Limb (tissue), 2 donors: Measurements from ENCODE around the gene HSPA12A.

ENCODE experiments used
- DNase-seq, 2 donors: peaks; one replicate each; pipeline ENCODE4 v3.0.0-alpha.2; 2016; ENCODE audit errors: extremely low spot score in 2 of 2

The HSPA12A gene

GRCh38 chr10:116742367-116743265 lies at the start of gene HSPA12A:
Gene HSPA12A, minus strand, starts transcription at chr10:116742566. Its CDS starts 97 bp downstream, at chr10:116742469.
- peak; percentile 70 to 87 for DNase-seq

- DNase-seq, result no peak
Observed at GRCh38 chr10:116791241-116791640, 48.9 kb upstream of the HSPA12A start.

GRCh38 chr10:116787893-116788665 lies 45.7 kb upstream of the HSPA12A start:
- DNase-seq, result peak; percentile 79 to 91

- no peak for DNase-seq
Observed at GRCh38 chr10:116787053-116787659, 44.8 kb upstream of the HSPA12A start.

GRCh38 chr10:116785867-116786266 lies 43.5 kb upstream of the HSPA12A start:
- no peak for DNase-seq

GRCh38 chr10:116785282-116785681 lies 42.9 kb upstream of the HSPA12A start:
- DNase-seq, result no peak

- DNase-seq, result no peak
Observed at GRCh38 chr10:116784651-116785050, 42.3 kb upstream of the HSPA12A start.

GRCh38 chr10:116784035-116784434 lies 41.7 kb upstream of the HSPA12A start:
- no peak for DNase-seq

- DNase-seq, result no peak
Observed at GRCh38 chr10:116783011-116783655, 40.8 kb upstream of the HSPA12A start.

GRCh38 chr10:116781370-116781884 lies 39.1 kb upstream of the HSPA12A start:
- DNase-seq, result no peak

- no peak for DNase-seq
Observed at GRCh38 chr10:116780691-116781205, 38.4 kb upstream of the HSPA12A start.

GRCh38 chr10:116779076-116779687 lies 36.8 kb upstream of the HSPA12A start:
- DNase-seq, result no peak

- DNase-seq, result no peak
Observed at GRCh38 chr10:116777006-116777405, 34.6 kb upstream of the HSPA12A start.

GRCh38 chr10:116775488-116776400 lies 33.4 kb upstream of the HSPA12A start:
- no peak for DNase-seq

GRCh38 chr10:116774728-116775151 lies 32.4 kb upstream of the HSPA12A start:
- no peak for DNase-seq

- no peak for DNase-seq
Observed at GRCh38 chr10:116772909-116773705, 30.7 kb upstream of the HSPA12A start.

GRCh38 chr10:116771959-116772585 lies 29.7 kb upstream of the HSPA12A start:
- no peak for DNase-seq
